NB4 (cell line): ENCODE results near the gene CYTH3.

ENCODE experiments used
- POLR2A ChIP-seq: IDR thresholded peaks from 2 replicates; pipeline ENCODE4 v1.6.1; 2011; ENCODE audit warnings: mild to moderate bottlenecking; ENCODE audit not compliant: insufficient read length; ENCODE audit errors: extremely low read depth
- TF ChIP-seq, protein P1 (sequence below): IDR thresholded peaks from one replicate; pipeline ENCODE4 v1.5.1; 2012; ENCODE audit warnings: low read depth, low read length
- TF ChIP-seq, protein P2 (sequence below): IDR thresholded peaks from 2 replicates; pipeline ENCODE4 v1.6.1; 2011; ENCODE audit warnings: low read depth, low read length

- TF ChIP-seq, protein P1, sequence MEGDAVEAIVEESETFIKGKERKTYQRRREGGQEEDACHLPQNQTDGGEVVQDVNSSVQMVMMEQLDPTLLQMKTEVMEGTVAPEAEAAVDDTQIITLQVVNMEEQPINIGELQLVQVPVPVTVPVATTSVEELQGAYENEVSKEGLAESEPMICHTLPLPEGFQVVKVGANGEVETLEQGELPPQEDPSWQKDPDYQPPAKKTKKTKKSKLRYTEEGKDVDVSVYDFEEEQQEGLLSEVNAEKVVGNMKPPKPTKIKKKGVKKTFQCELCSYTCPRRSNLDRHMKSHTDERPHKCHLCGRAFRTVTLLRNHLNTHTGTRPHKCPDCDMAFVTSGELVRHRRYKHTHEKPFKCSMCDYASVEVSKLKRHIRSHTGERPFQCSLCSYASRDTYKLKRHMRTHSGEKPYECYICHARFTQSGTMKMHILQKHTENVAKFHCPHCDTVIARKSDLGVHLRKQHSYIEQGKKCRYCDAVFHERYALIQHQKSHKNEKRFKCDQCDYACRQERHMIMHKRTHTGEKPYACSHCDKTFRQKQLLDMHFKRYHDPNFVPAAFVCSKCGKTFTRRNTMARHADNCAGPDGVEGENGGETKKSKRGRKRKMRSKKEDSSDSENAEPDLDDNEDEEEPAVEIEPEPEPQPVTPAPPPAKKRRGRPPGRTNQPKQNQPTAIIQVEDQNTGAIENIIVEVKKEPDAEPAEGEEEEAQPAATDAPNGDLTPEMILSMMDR: no peak
- no peak for TF ChIP-seq POLR2A
- TF ChIP-seq, protein P2, sequence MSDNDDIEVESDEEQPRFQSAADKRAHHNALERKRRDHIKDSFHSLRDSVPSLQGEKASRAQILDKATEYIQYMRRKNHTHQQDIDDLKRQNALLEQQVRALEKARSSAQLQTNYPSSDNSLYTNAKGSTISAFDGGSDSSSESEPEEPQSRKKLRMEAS: no peak
Measured at GRCh38 chr7:6198689-6199595, 73.5 kb downstream of the CYTH3 start.
